H9 (cell line): ENCODE results near the gene ANKRD42. TPM values are rescaled to one million over a fixed set of nuclear protein-coding genes. Genes with fewer than 3 reads are reported as not detected.

Experiments used
- DNase-seq: peaks from one replicate; pipeline ENCODE4 v3.0.0-alpha.2; 2017
- H2AFZ ChIP-seq: one replicate; pipeline ENCODE4 v1.6.1; 2013; ENCODE audit warnings: mild to moderate bottlenecking, low read length, control low read depth, moderate library complexity
- H2AK5ac ChIP-seq: 2 replicates; pipeline ENCODE4 v1.6.1; 2013; ENCODE audit warnings: low read length, control low read depth, mixed read lengths; ENCODE audit not compliant: insufficient read length
- H2BK120ac ChIP-seq: one replicate; pipeline ENCODE4 v1.6.1; 2013; ENCODE audit warnings: low read depth, mild to moderate bottlenecking, low read length, control low read depth, inconsistent platforms; ENCODE audit not compliant: poor library complexity, severe bottlenecking
- H2BK12ac ChIP-seq: 2 replicates; pipeline ENCODE4 v1.6.1; 2013; ENCODE audit warnings: low read length, control low read depth, mixed read lengths, low read depth; ENCODE audit not compliant: insufficient read length
- H2BK15ac ChIP-seq: 2 replicates; pipeline ENCODE4 v1.6.1; 2013; ENCODE audit warnings: low read depth, low read length, control low read depth
- H2BK20ac ChIP-seq: one replicate; pipeline ENCODE4 v1.6.1; 2013; ENCODE audit warnings: low read depth, mild to moderate bottlenecking, low read length, control low read depth, inconsistent platforms; ENCODE audit not compliant: poor library complexity, severe bottlenecking
- H2BK5ac ChIP-seq: 2 replicates; pipeline ENCODE4 v1.6.1; 2013; ENCODE audit warnings: low read length, control low read depth, mixed read lengths; ENCODE audit not compliant: insufficient read length
- H3K14ac ChIP-seq: 2 replicates; pipeline ENCODE4 v1.6.1; 2013; ENCODE audit warnings: low read length, control low read depth; ENCODE audit not compliant: insufficient read depth
- H3K18ac ChIP-seq: 2 replicates; pipeline ENCODE4 v1.6.1; 2013; ENCODE audit warnings: low read depth, mild to moderate bottlenecking, mixed read lengths, low read length, control low read depth; ENCODE audit not compliant: insufficient read length
- H3K23ac ChIP-seq: 2 replicates; pipeline ENCODE4 v1.6.1; 2013; ENCODE audit warnings: low read length, control low read depth, mixed read lengths, low read depth; ENCODE audit not compliant: insufficient read length
- H3K23me2 ChIP-seq: 2 replicates; pipeline ENCODE4 v1.6.1; 2013; ENCODE audit warnings: low read depth, mild to moderate bottlenecking, mixed read lengths, low read length, control low read depth; ENCODE audit not compliant: insufficient read length, poor library complexity, severe bottlenecking
- H3K27ac ChIP-seq: 2 replicates; pipeline ENCODE4 v1.5.1; 2013; ENCODE audit warnings: low read length, control low read depth, mixed read lengths, low read depth; ENCODE audit not compliant: insufficient read length
- H3K27me3 ChIP-seq: 2 replicates; pipeline ENCODE4 v1.6.1; 2013; ENCODE audit warnings: low read length, control low read depth, inconsistent platforms; ENCODE audit not compliant: insufficient read depth
- H3K4ac ChIP-seq: 2 replicates; pipeline ENCODE4 v1.6.1; 2013; ENCODE audit warnings: low read depth, mild to moderate bottlenecking, control low read depth, inconsistent platforms, low read length, moderate library complexity
- H3K4me1 ChIP-seq: 2 replicates; pipeline ENCODE4 v1.6.1; 2013; ENCODE audit warnings: low read length, control low read depth, inconsistent platforms; ENCODE audit not compliant: insufficient read depth
- H3K4me2 ChIP-seq: 2 replicates; pipeline ENCODE4 v1.6.1; 2013; ENCODE audit warnings: low read length, control low read depth, mixed read lengths; ENCODE audit not compliant: insufficient read length, insufficient read depth
- H3K56ac ChIP-seq: 2 replicates; pipeline ENCODE4 v1.6.1; 2013; ENCODE audit warnings: low read depth, mild to moderate bottlenecking, mixed read lengths, low read length, control low read depth; ENCODE audit not compliant: insufficient read length
- H3K79me1 ChIP-seq: 2 replicates; pipeline ENCODE4 v1.6.1; 2013; ENCODE audit warnings: low read depth, mild to moderate bottlenecking, moderate library complexity, low read length, control low read depth, inconsistent platforms; ENCODE audit not compliant: insufficient read depth, poor library complexity, severe bottlenecking
- H3K79me2 ChIP-seq: 2 replicates; pipeline ENCODE4 v1.6.1; 2013; ENCODE audit warnings: low read length, control low read depth, inconsistent platforms; ENCODE audit not compliant: insufficient read depth
- H3K9ac ChIP-seq: 2 replicates; pipeline ENCODE4 v1.6.1; 2013; ENCODE audit warnings: low read length, control low read depth, mixed read lengths; ENCODE audit not compliant: insufficient read length; ENCODE audit errors: extremely low read depth
- H3K9me3 ChIP-seq: one replicate; pipeline ENCODE4 v1.6.1; 2013; ENCODE audit warnings: low read depth, low read length, inconsistent platforms; ENCODE audit not compliant: control insufficient read depth
- H3T11ph ChIP-seq: one replicate; pipeline ENCODE4 v1.6.1; 2013; ENCODE audit warnings: mild to moderate bottlenecking, low read length, control low read depth, inconsistent platforms
- H4K20me1 ChIP-seq: one replicate; pipeline ENCODE4 v1.6.1; 2013; ENCODE audit not compliant: control insufficient read depth, insufficient read length, insufficient read depth
- H4K5ac ChIP-seq: 2 replicates; pipeline ENCODE4 v1.6.1; 2013; ENCODE audit warnings: low read depth, mild to moderate bottlenecking, mixed read lengths, low read length, control low read depth; ENCODE audit not compliant: insufficient read length
- H4K8ac ChIP-seq: replicated peaks from 2 replicates; pipeline ENCODE4 v1.6.1; 2013; ENCODE audit warnings: low read length, control low read depth, mixed read lengths, low read depth; ENCODE audit not compliant: insufficient read length
- H4K91ac ChIP-seq: 2 replicates; pipeline ENCODE4 v1.6.1; 2013; ENCODE audit warnings: low read depth, mild to moderate bottlenecking, moderate library complexity, mixed read lengths, low read length, control low read depth; ENCODE audit not compliant: insufficient read length
- H3K27ac Mint-ChIP-seq, 3 experiments: 2 replicates in 2 of 3; 3 replicates in 1 of 3; pipeline ENCODE4 v1.8.0; 2020 to 2021; ENCODE audit warnings: mixed read lengths in 3 of 3, mild to moderate bottlenecking in 1 of 3, moderate library complexity in 1 of 3
- H3K27me3 Mint-ChIP-seq: 2 replicates; pipeline ENCODE4 v1.8.0; 2021; ENCODE audit warnings: low read depth, mild to moderate bottlenecking, moderate library complexity, mixed read lengths
- H3K36me3 Mint-ChIP-seq, 3 experiments: 2 replicates in 2 of 3; 3 replicates in 1 of 3; pipeline ENCODE4 v1.8.0; 2020 to 2021; ENCODE audit warnings: low read depth in 3 of 3, mixed read lengths in 3 of 3; ENCODE audit not compliant: insufficient read depth in 1 of 3
- H3K4me1 Mint-ChIP-seq, 2 experiments: 2 replicates each; pipeline ENCODE4 v1.8.0; 2020; ENCODE audit warnings: mixed read lengths in 2 of 2
- H3K4me3 Mint-ChIP-seq, 2 experiments: 2 replicates in 1 of 2; 3 replicates in 1 of 2; pipeline ENCODE4 v1.8.0; 2020 to 2021; ENCODE audit warnings: mild to moderate bottlenecking in 2 of 2, mixed read lengths in 2 of 2, moderate library complexity in 1 of 2
- H3K9me3 Mint-ChIP-seq, 2 experiments: 2 replicates in 1 of 2; 3 replicates in 1 of 2; pipeline ENCODE4 v1.8.0; 2020; ENCODE audit warnings: mild to moderate bottlenecking in 2 of 2, mixed read lengths in 2 of 2, moderate library complexity in 1 of 2
- CTCF ChIP-seq: fragments of 200-600 bp; sonication (generic); conservative IDR thresholded peaks from 3 replicates; pipeline ENCODE4 v1.8.0; 2021; ENCODE audit warnings: antibody characterized with exemption, mild to moderate bottlenecking
- WGBS: extraction: QIAGEN DNeasy Blood & Tissue Kit; methylation state at CpG from one replicate; pipeline ENCODE4 v1.1.7; 2013; ENCODE audit warnings: missing lambda C conversion rate, low lambda C conversion rate, mixed read lengths; ENCODE audit not compliant: insufficient read length; ENCODE audit errors: extremely low coverage; 5-methylcytosine and 5-hydroxymethylcytosine counted together
- total RNA-seq: library from RNA; stranded (reverse); gene quantifications from 2 replicates; pipeline ENCODE4 v1.2.1, GENCODE V29; 2021

ANKRD42 gene
- total RNA-seq, 1 experiment from 2014 or later, result 4.9 TPM

DNA sequence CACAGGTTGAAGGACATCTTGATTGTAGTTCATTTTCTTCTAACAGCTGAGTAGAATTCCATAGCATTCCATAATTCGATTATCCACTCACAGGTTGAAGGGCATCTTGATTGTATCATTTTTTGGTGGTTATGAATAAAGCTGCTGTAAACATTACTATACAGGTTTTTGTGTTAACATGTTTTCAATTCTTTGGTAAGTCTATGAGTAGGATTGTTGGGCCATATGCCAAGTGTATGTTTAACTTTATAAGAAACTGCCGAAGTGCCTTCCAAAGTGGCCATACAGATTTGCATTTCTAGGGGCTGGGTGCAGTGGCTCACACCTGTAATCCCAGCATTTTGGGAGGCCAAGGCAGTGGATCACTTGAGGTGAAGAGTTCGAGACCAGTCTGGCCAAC is 44.6 kb downstream of the ANKRD42 start:
- Histone ChIP-seq H2AFZ (no peak overlapping the region), H3K23ac (no peak overlapping the region), H4K91ac (no peak overlapping the region), H2BK5ac (no peak overlapping the region), H2AK5ac (no peak overlapping the region), H4K20me1 (no peaks in the 10 kb centered on the region), H2BK120ac (no peak overlapping the region), H3K4me1 (no peaks in the 10 kb centered on the region), H2BK12ac (no peak overlapping the region), H3K79me1 (no peaks in the 10 kb centered on the region), H3K56ac (no peak overlapping the region), H3K9ac (no peak overlapping the region), H3K23me2 (no peaks in the 10 kb centered on the region), H3K9me3 (no peaks in the 10 kb centered on the region), H3K27me3 (no peaks in the 10 kb centered on the region), H3K4ac (no peak overlapping the region), H3T11ph (no peak overlapping the region), H3K14ac (no peak overlapping the region), H4K5ac (no peak overlapping the region), H4K8ac (no peak overlapping the region), H3K27ac (no peak overlapping the region), H3K4me2 (no peak overlapping the region), H2BK15ac (no peak overlapping the region), H2BK20ac (no peak overlapping the region), H3K18ac (no peak overlapping the region), H3K79me2 (no peaks in the 10 kb centered on the region)
- no peaks in the 10 kb centered on the region for H3K36me3 Mint-ChIP-seq
- DNase-seq, result no peak
- WGBS, result no CpG with 5 or more reads among the region's 3 CpGs
- no peak for TF ChIP-seq CTCF
- no peak overlapping the region for H3K27ac Mint-ChIP-seq
- no peak overlapping the region for H3K4me3 Mint-ChIP-seq
- H3K27me3 Mint-ChIP-seq, result no peaks in the 10 kb centered on the region
- no peaks in the 10 kb centered on the region for H3K9me3 Mint-ChIP-seq
- H3K4me1 Mint-ChIP-seq, result no peaks in the 10 kb centered on the region
